Measurements from ENCODE around the gene ZDHHC4. TPM values are rescaled to one million over a fixed set of nuclear protein-coding genes. Genes with fewer than 3 reads are reported as not detected.

Gene ZDHHC4
- total and polyA plus RNA-seq, 9 of the 15 experiments (the other 6 are each of a cell fraction or from before 2014, with no cell fraction given): 33.4 to 106 (median 58.3) TPM

DNA sequence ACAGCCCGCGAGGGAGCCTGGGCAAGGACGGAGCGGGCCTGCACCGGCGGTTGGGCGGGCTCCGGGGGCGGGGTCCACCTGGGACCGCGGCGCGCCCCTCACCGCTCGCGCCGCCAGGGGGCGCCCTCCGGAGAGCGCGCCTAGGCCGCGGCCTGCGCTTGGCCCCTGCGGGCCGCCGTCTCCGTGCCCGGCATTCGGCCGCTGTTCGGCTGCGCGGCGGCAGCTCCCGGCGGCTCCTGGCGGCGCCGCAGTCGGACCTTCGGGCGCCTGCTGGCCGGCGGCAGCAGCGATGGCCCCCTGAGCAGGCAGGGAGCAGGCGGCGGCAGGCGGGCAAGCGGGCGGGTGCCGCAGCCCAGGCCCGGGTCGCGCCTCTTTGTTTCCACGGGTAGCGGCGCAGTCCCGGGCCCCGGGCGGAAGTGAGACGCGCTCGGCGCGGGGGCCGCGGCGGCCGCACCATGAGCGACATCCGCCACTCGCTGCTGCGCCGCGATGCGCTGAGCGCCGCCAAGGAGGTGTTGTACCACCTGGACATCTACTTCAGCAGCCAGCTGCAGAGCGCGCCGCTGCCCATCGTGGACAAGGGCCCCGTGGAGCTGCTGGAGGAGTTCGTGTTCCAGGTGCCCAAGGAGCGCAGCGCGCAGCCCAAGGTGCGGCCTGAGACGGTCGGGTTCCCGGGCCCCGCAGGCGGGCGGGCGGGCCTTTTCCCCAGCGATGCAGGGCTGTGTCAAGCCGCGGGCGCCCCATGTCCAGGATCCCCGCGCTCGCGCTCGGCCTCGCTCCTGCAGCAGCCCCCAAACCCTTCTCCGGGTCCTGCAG, 12.8 kb downstream of the ZDHHC4 start, which contains the start of gene INTS15 (continued):
- TF ChIP-seq ZNF124 (CRISPR knock-in tag; IDR thresholded peaks at IDR 0.05) (no peak), PYGO2 (tag; IDR thresholded peaks at IDR 0.05) (no peak), SMAD3 (CRISPR knock-in tag; conservative IDR thresholded peaks at IDR 0.05) (no peak), RBM14 (IDR thresholded peaks at IDR 0.05; ENCODE audit: borderline replicate concordance, insufficient read depth, low read depth, low read length) (no peak), ZNF316 (IDR thresholded peaks at IDR 0.05) (no peak), SMAD2 (IDR thresholded peaks at IDR 0.05; ENCODE audit: low read depth, low read length) (no peak), RUNX1 (IDR thresholded peaks at IDR 0.05; ENCODE audit: low read depth) (no peak), TAL1 (IDR thresholded peaks at IDR 0.05) (no peak), NFYB (IDR thresholded peaks at IDR 0.05; ENCODE audit: extremely low read depth, insufficient read length) (no peak), SMARCA5 (IDR thresholded peaks at IDR 0.05) (no peak), MTA1 (IDR thresholded peaks at IDR 0.05; ENCODE audit: borderline replicate concordance) (no peak), EP400 (IDR thresholded peaks at IDR 0.05) (no peak), MYBL2 (IDR thresholded peaks at IDR 0.05; ENCODE audit: low read depth) (no peak), MYBL2 (CRISPR knock-in tag; IDR thresholded peaks at IDR 0.05; ENCODE audit: borderline replicate concordance) (no peak), ASH1L (IDR thresholded peaks at IDR 0.05; ENCODE audit: borderline replicate concordance, low read depth, partially characterized antibody) (no peak), JUNB (CRISPR knock-in tag; conservative IDR thresholded peaks at IDR 0.05) (no peak), ZNF347 (CRISPR knock-in tag; IDR thresholded peaks at IDR 0.05; ENCODE audit: low read depth) (no peak), THRAP3 (IDR thresholded peaks at IDR 0.05; ENCODE audit: borderline replicate concordance) (no peak), GTF2E2 (tag; IDR thresholded peaks at IDR 0.05) (peak; percentile 88), WHSC1 (IDR thresholded peaks at IDR 0.05; ENCODE audit: low read length) (no peak)
- TF ChIP-seq, protein P1, sequence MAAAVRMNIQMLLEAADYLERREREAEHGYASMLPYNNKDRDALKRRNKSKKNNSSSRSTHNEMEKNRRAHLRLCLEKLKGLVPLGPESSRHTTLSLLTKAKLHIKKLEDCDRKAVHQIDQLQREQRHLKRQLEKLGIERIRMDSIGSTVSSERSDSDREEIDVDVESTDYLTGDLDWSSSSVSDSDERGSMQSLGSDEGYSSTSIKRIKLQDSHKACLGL (CRISPR knock-in tag; IDR thresholded peaks at IDR 0.05; ENCODE audit: borderline replicate concordance, poor library complexity, severe bottlenecking): no peak
- TF ChIP-seq, protein P2, sequence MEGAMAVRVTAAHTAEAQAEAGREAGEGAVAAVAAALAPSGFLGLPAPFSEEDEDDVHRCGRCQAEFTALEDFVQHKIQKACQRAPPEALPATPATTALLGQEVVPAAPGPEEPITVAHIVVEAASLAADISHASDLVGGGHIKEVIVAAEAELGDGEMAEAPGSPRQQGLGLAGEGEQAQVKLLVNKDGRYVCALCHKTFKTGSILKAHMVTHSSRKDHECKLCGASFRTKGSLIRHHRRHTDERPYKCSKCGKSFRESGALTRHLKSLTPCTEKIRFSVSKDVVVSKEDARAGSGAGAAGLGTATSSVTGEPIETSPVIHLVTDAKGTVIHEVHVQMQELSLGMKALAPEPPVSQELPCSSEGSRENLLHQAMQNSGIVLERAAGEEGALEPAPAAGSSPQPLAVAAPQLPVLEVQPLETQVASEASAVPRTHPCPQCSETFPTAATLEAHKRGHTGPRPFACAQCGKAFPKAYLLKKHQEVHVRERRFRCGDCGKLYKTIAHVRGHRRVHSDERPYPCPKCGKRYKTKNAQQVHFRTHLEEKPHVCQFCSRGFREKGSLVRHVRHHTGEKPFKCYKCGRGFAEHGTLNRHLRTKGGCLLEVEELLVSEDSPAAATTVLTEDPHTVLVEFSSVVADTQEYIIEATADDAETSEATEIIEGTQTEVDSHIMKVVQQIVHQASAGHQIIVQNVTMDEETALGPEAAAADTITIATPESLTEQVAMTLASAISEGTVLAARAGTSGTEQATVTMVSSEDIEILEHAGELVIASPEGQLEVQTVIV (CRISPR knock-in tag; IDR thresholded peaks at IDR 0.05; ENCODE audit: borderline replicate concordance): no peak; the same call in 1 of the 2 replicates
- TF ChIP-seq, protein P3, sequence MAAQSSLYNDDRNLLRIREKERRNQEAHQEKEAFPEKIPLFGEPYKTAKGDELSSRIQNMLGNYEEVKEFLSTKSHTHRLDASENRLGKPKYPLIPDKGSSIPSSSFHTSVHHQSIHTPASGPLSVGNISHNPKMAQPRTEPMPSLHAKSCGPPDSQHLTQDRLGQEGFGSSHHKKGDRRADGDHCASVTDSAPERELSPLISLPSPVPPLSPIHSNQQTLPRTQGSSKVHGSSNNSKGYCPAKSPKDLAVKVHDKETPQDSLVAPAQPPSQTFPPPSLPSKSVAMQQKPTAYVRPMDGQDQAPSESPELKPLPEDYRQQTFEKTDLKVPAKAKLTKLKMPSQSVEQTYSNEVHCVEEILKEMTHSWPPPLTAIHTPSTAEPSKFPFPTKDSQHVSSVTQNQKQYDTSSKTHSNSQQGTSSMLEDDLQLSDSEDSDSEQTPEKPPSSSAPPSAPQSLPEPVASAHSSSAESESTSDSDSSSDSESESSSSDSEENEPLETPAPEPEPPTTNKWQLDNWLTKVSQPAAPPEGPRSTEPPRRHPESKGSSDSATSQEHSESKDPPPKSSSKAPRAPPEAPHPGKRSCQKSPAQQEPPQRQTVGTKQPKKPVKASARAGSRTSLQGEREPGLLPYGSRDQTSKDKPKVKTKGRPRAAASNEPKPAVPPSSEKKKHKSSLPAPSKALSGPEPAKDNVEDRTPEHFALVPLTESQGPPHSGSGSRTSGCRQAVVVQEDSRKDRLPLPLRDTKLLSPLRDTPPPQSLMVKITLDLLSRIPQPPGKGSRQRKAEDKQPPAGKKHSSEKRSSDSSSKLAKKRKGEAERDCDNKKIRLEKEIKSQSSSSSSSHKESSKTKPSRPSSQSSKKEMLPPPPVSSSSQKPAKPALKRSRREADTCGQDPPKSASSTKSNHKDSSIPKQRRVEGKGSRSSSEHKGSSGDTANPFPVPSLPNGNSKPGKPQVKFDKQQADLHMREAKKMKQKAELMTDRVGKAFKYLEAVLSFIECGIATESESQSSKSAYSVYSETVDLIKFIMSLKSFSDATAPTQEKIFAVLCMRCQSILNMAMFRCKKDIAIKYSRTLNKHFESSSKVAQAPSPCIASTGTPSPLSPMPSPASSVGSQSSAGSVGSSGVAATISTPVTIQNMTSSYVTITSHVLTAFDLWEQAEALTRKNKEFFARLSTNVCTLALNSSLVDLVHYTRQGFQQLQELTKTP (IDR thresholded peaks at IDR 0.05; ENCODE audit: low read depth in 1 of 2, partially characterized antibody in 2 of 2): no peak
